ENCODE data around the gene HSF2BP. TPM values are rescaled to one million over a fixed set of nuclear protein-coding genes. Genes with fewer than 3 reads are reported as not detected.

HSF2BP gene
- total RNA-seq, 2 experiments from 2014 or later = 1.5 to 1.6 TPM

- Mint-ChIP-seq H3K4me1 (peaks cover 20% of the 10 kb centered on the region), H3K27me3 (peaks cover 2% of the 10 kb centered on the region), H3K4me3 (no peak overlapping the region), H3K9me3 (ENCODE audit: low read depth) (no peaks in the 10 kb centered on the region), H3K36me3 (ENCODE audit: low read depth) (no peaks in the 10 kb centered on the region), H3K27ac (no peak overlapping the region)
- ChIA-PET POLR2A (no interaction called here), CTCF (interaction anchor here (0.8 to 2.7 kb wide), 9 partner anchors 10 to 452 kb away, joined by 3 to 15 read pairs (median 3); no protein-coding TSS in a partner anchor)
- intact Hi-C loops (cut with DNase I, micrococcal nuclease) = loop anchor here (2.0 to 5.0 kb wide), 5 partner anchors 17 to 724 kb away; partner anchors contain the start of gene ERVH48-1 (in 1 of the 2)
- DNase-seq (no peak), ATAC-seq (no peak)
Observed at GRCh38 chr21:43645976-43646375, 13.3 kb downstream of the HSF2BP start.

- ChIA-PET CTCF (interaction anchor here (0.9 to 2.7 kb wide), 10 partner anchors 11 to 451 kb away, joined by 3 to 15 read pairs (median 4); no protein-coding TSS in a partner anchor), POLR2A (no interaction called here)
- H3K27ac Mint-ChIP-seq = no peak overlapping the region
- peaks cover 20% of the 10 kb centered on the region for H3K4me1 Mint-ChIP-seq
- H3K27me3 Mint-ChIP-seq = peaks cover 2% of the 10 kb centered on the region
- H3K36me3 Mint-ChIP-seq (ENCODE audit: low read depth) = no peaks in the 10 kb centered on the region
- intact Hi-C loops (cut with DNase I, micrococcal nuclease) = loop anchor here (2.0 to 5.0 kb wide), 4 partner anchors 33 to 723 kb away; partner anchors contain the start of gene ERVH48-1 (in 1 of the 2)
- H3K4me3 Mint-ChIP-seq = no peak overlapping the region
- DNase-seq (peak; percentile 49), ATAC-seq (peak; percentile 36)
- no peaks in the 10 kb centered on the region for H3K9me3 Mint-ChIP-seq (ENCODE audit: low read depth)
Observed at GRCh38 chr21:43645136-43645891, 14.0 kb downstream of the HSF2BP start.

GRCh38 chr21:43644609-43645008, 14.7 kb downstream of the HSF2BP start:
- no peak overlapping the region for H3K27ac Mint-ChIP-seq
- no peaks in the 10 kb centered on the region for H3K36me3 Mint-ChIP-seq (ENCODE audit: low read depth)
- ChIA-PET CTCF (interaction anchor here (0.6 to 1.8 kb wide), 4 partner anchors 11 to 327 kb away, joined by 3 to 9 read pairs (median 4); no protein-coding TSS in a partner anchor), POLR2A (no interaction called here)
- DNase-seq (no peak), ATAC-seq (no peak)
- intact Hi-C loops (cut with DNase I, micrococcal nuclease) = loop anchor here (2.0 to 5.0 kb wide), 5 partner anchors 32 to 722 kb away; partner anchors contain the start of gene ERVH48-1 (in 1 of the 2)
- H3K4me3 Mint-ChIP-seq = no peak overlapping the region
- H3K27me3 Mint-ChIP-seq = peaks cover 2% of the 10 kb centered on the region
- no peaks in the 10 kb centered on the region for H3K9me3 Mint-ChIP-seq (ENCODE audit: low read depth)
- peaks cover 21% of the 10 kb centered on the region for H3K4me1 Mint-ChIP-seq

DNA sequence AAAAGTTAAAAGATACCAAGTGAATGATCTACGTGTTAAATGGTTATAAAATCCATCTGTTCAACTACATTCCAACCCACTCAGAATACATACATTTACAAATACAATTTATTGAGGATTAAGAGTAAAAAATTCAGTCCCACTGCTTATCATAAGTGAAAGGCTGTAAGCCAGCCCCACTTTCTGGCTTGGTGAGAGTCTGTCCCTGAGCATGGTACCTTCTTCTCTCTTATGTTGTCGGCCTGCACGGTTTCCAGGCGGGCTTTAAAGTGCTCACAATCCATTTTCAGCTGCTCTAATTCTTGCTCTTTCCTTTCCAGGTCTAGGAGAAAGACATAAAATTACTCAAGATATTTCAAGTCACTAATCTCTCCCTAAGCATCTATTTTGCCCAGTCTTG, 15.2 kb downstream of the HSF2BP start:
- ChIA-PET CTCF (interaction anchor here (0.6 to 1.8 kb wide), 3 partner anchors 10 to 39 kb away, joined by 3 to 9 read pairs (median 4); no protein-coding TSS in a partner anchor), POLR2A (no interaction called here)
- Mint-ChIP-seq H3K36me3 (ENCODE audit: low read depth) (no peaks in the 10 kb centered on the region), H3K9me3 (ENCODE audit: low read depth) (no peaks in the 10 kb centered on the region), H3K4me1 (peaks cover 26% of the 10 kb centered on the region), H3K27me3 (peaks cover 2% of the 10 kb centered on the region), H3K27ac (no peak overlapping the region), H3K4me3 (no peak overlapping the region)
- ATAC-seq = no peak
- DNase-seq = no peak
- intact Hi-C loops (cut with DNase I, micrococcal nuclease) = loop anchor here in 1 of 2 experiments (2.0 to 5.0 kb wide), 2 partner anchors 42 to 719 kb away; partner anchors contain the start of gene ERVH48-1

GRCh38 chr21:43643193-43643592, 16.1 kb downstream of the HSF2BP start:
- Mint-ChIP-seq H3K4me1 (peaks cover 29% of the 10 kb centered on the region), H3K4me3 (no peak overlapping the region), H3K27me3 (peaks cover 2% of the 10 kb centered on the region), H3K27ac (no peak overlapping the region), H3K36me3 (ENCODE audit: low read depth) (no peaks in the 10 kb centered on the region), H3K9me3 (ENCODE audit: low read depth) (no peaks in the 10 kb centered on the region)
- ATAC-seq (no peak), DNase-seq (no peak)
- POLR2A ChIA-PET = no interaction called here
- intact Hi-C loops (cut with DNase I, micrococcal nuclease) = loop anchor here in 1 of 2 experiments (5.0 kb wide), 1 partner anchor 41 kb away; no protein-coding TSS in a partner anchor
- CTCF ChIA-PET = no interaction called here

DNA sequence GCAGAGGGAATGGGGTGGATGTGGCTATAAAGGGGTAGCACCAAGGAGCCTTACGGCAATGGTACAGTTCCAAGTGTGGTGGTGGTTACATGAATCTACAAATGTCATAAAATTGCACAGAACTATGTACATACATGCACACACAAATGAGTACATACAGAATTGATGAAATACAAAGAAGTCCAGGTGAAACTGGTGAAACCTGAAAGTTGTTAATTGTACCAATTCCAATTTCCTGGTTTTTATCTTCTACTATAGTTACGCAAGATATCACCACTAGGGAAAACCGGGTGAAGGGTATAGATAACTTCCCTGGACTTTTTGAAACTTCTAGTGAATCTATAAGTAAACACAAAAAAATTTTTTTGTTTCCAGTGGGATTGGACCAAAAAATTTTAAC, 18.9 kb downstream of the HSF2BP start:
- ATAC-seq = no peak
- Mint-ChIP-seq H3K27ac (no peak overlapping the region), H3K27me3 (peaks cover 2% of the 10 kb centered on the region), H3K36me3 (ENCODE audit: low read depth) (no peaks in the 10 kb centered on the region), H3K4me1 (peaks cover 17% of the 10 kb centered on the region), H3K4me3 (no peak overlapping the region), H3K9me3 (ENCODE audit: low read depth) (no peaks in the 10 kb centered on the region)
- ChIA-PET POLR2A (no interaction called here), CTCF (no interaction called here)
- DNase-seq = no peak
- intact Hi-C loops (cut with DNase I, micrococcal nuclease) = loop anchor here in 1 of 2 experiments (5.0 kb wide), 1 partner anchor 38 kb away; no protein-coding TSS in a partner anchor

GRCh38 chr21:43639470-43640353, 19.6 kb downstream of the HSF2BP start:
- DNase-seq (no peak), ATAC-seq (no peak)
- ChIA-PET POLR2A (no interaction called here), CTCF (no interaction called here)
- Mint-ChIP-seq H3K4me3 (no peak overlapping the region), H3K36me3 (ENCODE audit: low read depth) (no peaks in the 10 kb centered on the region), H3K9me3 (ENCODE audit: low read depth) (no peaks in the 10 kb centered on the region), H3K27ac (no peak overlapping the region), H3K4me1 (peaks cover 13% of the 10 kb centered on the region), H3K27me3 (no peaks in the 10 kb centered on the region)
- intact Hi-C loops (cut with DNase I, micrococcal nuclease) = loop anchor here in 1 of 2 experiments (5.0 kb wide), 2 partner anchors 37 to 48 kb away; no protein-coding TSS in a partner anchor

DNA sequence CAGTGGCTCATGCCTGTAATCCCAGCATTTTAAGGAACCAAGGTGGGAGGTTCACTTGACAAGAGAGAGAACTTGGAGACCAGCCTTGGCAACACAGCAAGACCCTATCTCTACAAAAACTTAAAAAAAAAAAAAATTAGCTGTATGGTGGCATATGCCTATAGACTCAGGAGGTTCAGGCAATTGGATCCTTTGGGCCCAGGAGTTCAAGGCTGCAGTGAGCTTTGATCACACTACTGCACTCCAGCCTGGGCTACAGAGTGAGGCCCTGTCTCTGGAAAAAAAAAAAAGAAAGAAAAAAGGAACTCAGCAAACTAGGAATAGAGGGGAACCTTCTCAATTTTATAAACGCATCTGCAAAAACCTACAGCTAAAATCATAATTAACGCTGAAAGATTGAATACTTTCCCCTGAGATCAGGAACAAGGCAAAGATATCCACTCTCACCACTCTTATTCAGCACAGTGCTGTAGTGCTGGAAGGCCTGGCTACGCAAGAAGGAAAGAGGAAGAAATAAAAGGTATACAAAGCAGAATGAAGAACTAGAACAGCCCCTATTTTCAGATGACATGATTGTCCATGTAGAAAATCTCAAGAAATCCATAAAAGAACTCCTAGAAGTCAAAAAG, 21.6 kb downstream of the HSF2BP start:
- CTCF ChIA-PET = interaction anchor here (0.6 kb wide), 1 partner anchor 716 kb away, joined by 4 read pairs; no protein-coding TSS in a partner anchor
- H3K4me3 Mint-ChIP-seq = no peak overlapping the region
- intact Hi-C loops (cut with DNase I, micrococcal nuclease) = loop anchor here in 1 of 2 experiments (5.0 kb wide), 1 partner anchor 50 kb away; no protein-coding TSS in a partner anchor

GRCh38 chr21:43635436-43635835, 23.9 kb downstream of the HSF2BP start:
- POLR2A ChIA-PET = no interaction called here
- Mint-ChIP-seq H3K4me3 (no peak overlapping the region), H3K36me3 (ENCODE audit: low read depth) (no peaks in the 10 kb centered on the region), H3K27me3 (peaks cover 2% of the 10 kb centered on the region), H3K4me1 (peaks cover 9% of the 10 kb centered on the region), H3K9me3 (ENCODE audit: low read depth) (no peaks in the 10 kb centered on the region), H3K27ac (no peak overlapping the region)
- DNase-seq = no peak
- no peak for ATAC-seq
- CTCF ChIA-PET = no interaction called here
- intact Hi-C loops (cut with DNase I, micrococcal nuclease) = loop anchor here in 1 of 2 experiments (5.0 kb wide), 1 partner anchor 52 kb away; no protein-coding TSS in a partner anchor

More for the DNA sequence above, 21.6 kb downstream of the HSF2BP start:
- Mint-ChIP-seq H3K4me1 (peaks cover 9% of the 10 kb centered on the region), H3K9me3 (ENCODE audit: low read depth) (no peaks in the 10 kb centered on the region), H3K36me3 (ENCODE audit: low read depth) (no peaks in the 10 kb centered on the region), H3K27me3 (no peaks in the 10 kb centered on the region), H3K27ac (no peak overlapping the region)
- POLR2A ChIA-PET = interaction anchor here (0.7 kb wide), 1 partner anchor 345 kb away, joined by 4 read pairs; no protein-coding TSS in a partner anchor
- ATAC-seq (no peak), DNase-seq (no peak)

DNA sequence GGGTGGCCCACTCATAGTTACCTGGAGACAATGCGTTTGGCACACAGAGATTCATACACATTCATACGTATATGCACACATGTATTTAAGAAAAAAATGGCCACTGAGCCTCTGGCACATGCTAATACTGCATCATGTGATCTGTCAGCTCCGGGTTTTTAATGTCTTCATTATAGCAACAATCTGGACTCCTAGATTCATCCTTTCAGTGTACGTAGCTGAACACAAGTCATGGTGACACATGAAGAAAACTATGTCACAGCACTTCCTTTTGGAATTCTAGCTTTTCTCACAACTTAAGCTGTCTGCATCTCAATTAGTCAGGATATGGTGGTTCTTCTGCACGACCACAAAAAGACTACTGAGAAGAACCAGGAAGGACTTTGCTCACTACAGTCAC, 24.7 kb downstream of the HSF2BP start:
- CTCF ChIA-PET = interaction anchor here (1.9 kb wide), 1 partner anchor 10 kb away, joined by 9 read pairs; no protein-coding TSS in a partner anchor
- no peak overlapping the region for H3K27ac Mint-ChIP-seq
- no peak for DNase-seq
- peaks cover 8% of the 10 kb centered on the region for H3K4me1 Mint-ChIP-seq
- intact Hi-C loops (cut with DNase I, micrococcal nuclease) = loop anchor here in 1 of 2 experiments (5.0 kb wide), 1 partner anchor 53 kb away; no protein-coding TSS in a partner anchor
- H3K9me3 Mint-ChIP-seq (ENCODE audit: low read depth) = no peaks in the 10 kb centered on the region
- H3K27me3 Mint-ChIP-seq = peaks cover 2% of the 10 kb centered on the region
- H3K4me3 Mint-ChIP-seq = no peak overlapping the region
- ATAC-seq = no peak
- no peaks in the 10 kb centered on the region for H3K36me3 Mint-ChIP-seq (ENCODE audit: low read depth)
- POLR2A ChIA-PET = no interaction called here

All from activated CD4-positive, alpha-beta T cell treated with anti-CD3 and anti-CD28 coated beads for 36 hours (primary cell).